ENCODE data around the gene B4GAT1. TPM values are rescaled to one million over a fixed set of nuclear protein-coding genes. Genes with fewer than 3 reads are reported as not detected.

Gene B4GAT1
- total and polyA plus RNA-seq, 2 of the 13 experiments (the other 11 are each of a cell fraction or from before 2014, with no cell fraction given): 40.4 to 109 TPM

- TF ChIP-seq ZNF792 (CRISPR knock-in tag; IDR thresholded peaks at IDR 0.05) (peak; percentile 42; the same call in 1 of the 2 replicates), HDAC1 (CRISPR knock-in tag; IDR thresholded peaks at IDR 0.05) (peak; percentile 60), MAZ (IDR thresholded peaks at IDR 0.05; ENCODE audit: borderline replicate concordance, low read depth, low read length) (no peak), MAZ (CRISPR knock-in tag; IDR thresholded peaks at IDR 0.05; ENCODE audit: low read depth) (peak; percentile 61; the same call in 1 of the 2 replicates), MED13 (CRISPR knock-in tag; IDR thresholded peaks at IDR 0.05) (no peak), AGO2 (optimal IDR thresholded peaks at IDR 0.05; ENCODE audit: low read depth, low read length) (peak; percentile 64), ZNF18 (CRISPR knock-in tag; IDR thresholded peaks at IDR 0.05; ENCODE audit: insufficient replicate concordance) (peak; percentile 55), SOX13 (IDR thresholded peaks at IDR 0.05) (no peak), SOX13 (CRISPR knock-in tag; conservative IDR thresholded peaks at IDR 0.05 in 1 of 2, IDR thresholded peaks at IDR 0.05 in 1 of 2) (no peak), YEATS4 (CRISPR knock-in tag; IDR thresholded peaks at IDR 0.05; ENCODE audit: borderline replicate concordance) (peak; percentile 21), ZNF383 (CRISPR knock-in tag; IDR thresholded peaks at IDR 0.05; ENCODE audit: borderline replicate concordance) (no peak), SP4 (CRISPR knock-in tag; IDR thresholded peaks at IDR 0.05) (0 out of 2 replicates have a peak, but pooled peaks have one; percentile 3), ZNF660 (CRISPR knock-in tag; IDR thresholded peaks at IDR 0.05; ENCODE audit: borderline replicate concordance, low read depth) (no peak), RFXAP (CRISPR knock-in tag; IDR thresholded peaks at IDR 0.05; ENCODE audit: borderline replicate concordance) (peak; percentile 47; the same call in 1 of the 2 replicates), HNF1B (CRISPR knock-in tag; IDR thresholded peaks at IDR 0.05) (peak; percentile 69), REPIN1 (CRISPR knock-in tag; IDR thresholded peaks at IDR 0.05; ENCODE audit: borderline replicate concordance, low read depth) (no peak; the same call in 1 of the 2 replicates), MTA1 (CRISPR knock-in tag; IDR thresholded peaks at IDR 0.05; ENCODE audit: borderline replicate concordance) (no peak), ZNF280B (CRISPR knock-in tag; IDR thresholded peaks at IDR 0.05; ENCODE audit: borderline replicate concordance) (peak; percentile 38; the same call in 1 of the 2 replicates), REST (IDR thresholded peaks at IDR 0.05; ENCODE audit: borderline replicate concordance in 1 of 2, low read depth in 1 of 2, low read length in 2 of 2) (0 out of 4 replicates have a peak, but pooled peaks of 1 of the 2 experiments have one; percentile 7)
Observed at GRCh38 chr11:66346476-66347424, 679 bp downstream of the B4GAT1 start (continued).
